Fibroblast of mammary gland (primary cell): ENCODE measurements around the gene OSBPL10.
"Not testable (repeated sequence)": the region's sequence is repeated elsewhere in the genome, so short reads cannot be mapped to it uniquely, and the experiment has no call there.

Source experiments
- DNase-seq: peaks from one replicate; pipeline ENCODE4 v3.0.0-alpha.2; 2010; ENCODE audit warnings: low read depth
- H3K4me3 ChIP-seq: 2 replicates; pipeline ENCODE4 v1.5.1; 2011; ENCODE audit warnings: low read depth, mild to moderate bottlenecking, low read length, moderate library complexity; ENCODE audit not compliant: control insufficient read depth
- TF ChIP-seq, protein P1 (sequence below): conservative IDR thresholded peaks from 2 replicates; pipeline ENCODE4 v1.5.1; 2011; ENCODE audit warnings: low read depth, low read length, inconsistent platforms; ENCODE audit not compliant: control insufficient read depth, insufficient read depth

The OSBPL10 gene

DNA sequence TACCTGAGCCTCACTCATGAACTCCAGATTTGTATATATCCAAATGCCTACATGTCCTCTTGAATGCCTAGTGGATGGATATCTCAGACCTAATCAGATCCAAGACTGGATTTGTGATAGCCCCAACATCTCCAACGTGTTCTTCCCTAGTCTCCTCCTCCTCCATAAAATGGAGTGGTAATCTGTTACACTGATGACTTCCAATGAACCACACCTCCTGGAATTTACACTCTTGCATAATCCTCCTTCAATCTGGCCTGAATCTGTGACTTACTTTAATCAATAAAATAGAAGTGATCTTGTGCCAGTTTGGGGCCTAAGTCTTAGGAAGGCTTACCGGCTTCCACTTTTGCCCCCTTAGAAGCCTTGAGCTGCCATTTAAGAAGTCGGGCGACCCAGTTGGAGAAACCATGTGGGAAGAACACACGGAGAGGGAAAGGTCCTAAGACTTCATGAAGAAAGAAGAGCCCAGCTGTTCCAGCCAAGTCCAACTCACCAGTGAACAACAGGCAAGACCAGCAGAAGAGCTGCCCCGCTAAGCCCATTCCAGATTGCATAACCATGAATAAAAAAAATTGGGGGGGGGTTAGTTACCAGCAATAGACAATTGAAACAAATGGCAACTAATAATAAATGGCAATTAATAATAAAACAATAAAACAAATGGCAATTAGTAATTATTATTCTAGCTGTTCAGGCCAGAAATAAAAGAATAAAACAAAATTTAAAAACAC lies 284.1 kb downstream of the OSBPL10 start:
- TF ChIP-seq, protein P1, sequence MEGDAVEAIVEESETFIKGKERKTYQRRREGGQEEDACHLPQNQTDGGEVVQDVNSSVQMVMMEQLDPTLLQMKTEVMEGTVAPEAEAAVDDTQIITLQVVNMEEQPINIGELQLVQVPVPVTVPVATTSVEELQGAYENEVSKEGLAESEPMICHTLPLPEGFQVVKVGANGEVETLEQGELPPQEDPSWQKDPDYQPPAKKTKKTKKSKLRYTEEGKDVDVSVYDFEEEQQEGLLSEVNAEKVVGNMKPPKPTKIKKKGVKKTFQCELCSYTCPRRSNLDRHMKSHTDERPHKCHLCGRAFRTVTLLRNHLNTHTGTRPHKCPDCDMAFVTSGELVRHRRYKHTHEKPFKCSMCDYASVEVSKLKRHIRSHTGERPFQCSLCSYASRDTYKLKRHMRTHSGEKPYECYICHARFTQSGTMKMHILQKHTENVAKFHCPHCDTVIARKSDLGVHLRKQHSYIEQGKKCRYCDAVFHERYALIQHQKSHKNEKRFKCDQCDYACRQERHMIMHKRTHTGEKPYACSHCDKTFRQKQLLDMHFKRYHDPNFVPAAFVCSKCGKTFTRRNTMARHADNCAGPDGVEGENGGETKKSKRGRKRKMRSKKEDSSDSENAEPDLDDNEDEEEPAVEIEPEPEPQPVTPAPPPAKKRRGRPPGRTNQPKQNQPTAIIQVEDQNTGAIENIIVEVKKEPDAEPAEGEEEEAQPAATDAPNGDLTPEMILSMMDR, result no peak
- DNase-seq, result no peak
- no peak overlapping the region for H3K4me3 ChIP-seq

DNA sequence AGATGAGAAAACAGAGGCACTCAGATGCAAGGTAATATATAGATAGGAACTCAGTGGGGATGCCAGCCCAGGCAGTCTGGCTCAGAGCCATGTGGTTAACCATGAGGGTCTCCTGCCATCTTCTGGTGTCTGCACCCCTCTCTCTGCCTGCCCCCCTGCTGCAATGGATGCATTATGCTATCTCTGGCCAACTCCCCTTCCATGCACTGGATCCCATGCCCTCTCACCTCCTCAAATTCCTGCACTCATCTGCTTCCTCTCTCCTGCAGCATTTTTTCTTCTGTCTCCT lies 285.1 kb downstream of the OSBPL10 start:
- TF ChIP-seq, protein P1, result no peak
- H3K4me3 ChIP-seq, result no peak overlapping the region
- no peak for DNase-seq

DNA sequence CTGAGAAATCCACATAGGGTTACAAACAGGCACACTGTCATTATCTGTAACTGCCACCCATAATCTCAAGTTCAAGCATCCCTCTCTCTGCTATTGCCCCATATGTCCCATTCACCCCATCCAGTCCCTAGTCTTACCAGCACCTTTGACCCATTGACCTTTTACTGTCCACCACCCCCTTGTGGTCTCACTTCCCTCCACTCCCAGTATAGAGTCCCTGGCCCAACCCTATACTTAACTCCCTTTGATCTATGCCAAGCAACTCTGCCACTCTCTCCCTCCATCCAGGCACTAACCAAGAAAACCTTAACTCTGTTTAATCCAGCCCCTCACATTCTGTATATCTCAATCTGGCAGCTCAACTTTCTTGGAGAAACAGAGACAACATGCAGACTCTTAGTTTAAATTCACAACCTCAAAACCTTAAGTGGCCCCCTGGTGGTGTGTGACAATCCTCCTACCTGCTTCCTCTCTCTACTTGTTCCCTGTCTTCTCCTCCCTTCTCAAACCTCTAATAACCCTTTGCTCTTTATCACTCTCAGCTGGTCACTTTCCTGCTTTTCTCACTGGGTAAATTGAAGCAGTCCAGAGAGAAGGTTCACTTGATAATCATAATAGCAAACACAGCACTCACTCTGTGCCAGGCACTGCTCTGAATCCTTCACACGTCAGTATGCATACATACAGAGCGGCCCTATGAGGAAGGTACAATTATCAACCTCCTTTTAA lies 285.6 kb downstream of the OSBPL10 start:
- TF ChIP-seq, protein P1, result peak; percentile 29
- H3K4me3 ChIP-seq, result no peak overlapping the region
- DNase-seq, result no peak

DNA sequence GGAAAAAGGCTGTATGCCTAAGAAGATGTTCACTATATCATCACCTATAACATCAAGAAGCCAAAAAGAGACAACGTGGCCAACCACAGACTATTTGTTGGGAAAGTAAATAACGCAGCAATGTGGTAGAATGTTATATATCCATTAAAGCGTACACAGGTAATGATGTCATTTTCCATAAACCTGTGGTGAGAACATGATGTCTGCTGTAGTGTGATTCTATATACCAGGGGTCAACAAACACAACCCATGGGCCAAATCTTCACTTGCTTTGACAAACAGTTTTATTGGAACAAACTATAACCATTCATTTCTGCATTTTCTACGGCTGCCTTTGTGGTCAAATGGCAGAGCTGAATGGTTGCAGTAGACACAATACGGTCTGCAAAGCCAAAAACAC lies 287.7 kb downstream of the OSBPL10 start:
- TF ChIP-seq, protein P1, result no peak
- no peak overlapping the region for H3K4me3 ChIP-seq
- no peak for DNase-seq

DNA sequence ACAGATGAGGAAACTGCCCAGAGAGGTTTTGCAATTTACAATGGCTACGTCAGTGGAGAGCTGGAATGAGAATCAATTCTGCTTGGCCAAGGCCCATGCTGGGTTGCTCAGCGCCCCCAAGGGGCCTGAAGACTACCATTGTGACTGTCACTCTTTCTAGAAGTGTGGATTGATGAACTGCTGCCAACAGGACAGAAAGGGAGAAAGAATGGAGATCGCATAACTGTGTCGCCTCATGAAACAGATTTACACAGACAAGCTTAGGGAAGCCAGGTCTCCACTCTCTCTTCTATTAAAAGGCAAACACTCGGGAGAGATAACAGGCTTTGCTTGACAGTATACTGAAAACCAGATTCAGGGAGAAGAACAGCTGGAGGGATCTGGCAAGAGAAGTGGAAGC lies 288.3 kb downstream of the OSBPL10 start:
- DNase-seq, result no peak
- no peak overlapping the region for H3K4me3 ChIP-seq
- TF ChIP-seq, protein P1, result no peak

DNA sequence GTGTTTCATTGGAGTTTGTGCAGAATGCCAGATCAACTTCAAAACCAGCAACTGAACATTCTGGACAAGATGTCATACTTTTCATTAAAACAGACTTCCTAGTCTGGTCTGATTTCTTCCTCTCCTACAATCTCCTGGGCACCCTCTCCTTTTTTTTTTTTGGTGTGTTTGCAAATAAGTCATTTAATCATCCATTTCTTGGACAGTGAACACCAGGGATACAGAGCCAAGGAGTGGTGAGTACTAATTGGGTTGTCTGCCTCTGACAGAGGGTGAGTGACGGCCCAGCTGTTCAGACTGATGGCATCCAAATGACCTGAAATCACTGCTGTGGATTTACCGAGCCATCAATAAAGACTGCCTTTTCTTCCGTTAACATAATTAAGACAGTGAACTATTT lies 290.3 kb downstream of the OSBPL10 start:
- TF ChIP-seq, protein P1, result no peak
- no peak overlapping the region for H3K4me3 ChIP-seq
- DNase-seq, result no peak

DNA sequence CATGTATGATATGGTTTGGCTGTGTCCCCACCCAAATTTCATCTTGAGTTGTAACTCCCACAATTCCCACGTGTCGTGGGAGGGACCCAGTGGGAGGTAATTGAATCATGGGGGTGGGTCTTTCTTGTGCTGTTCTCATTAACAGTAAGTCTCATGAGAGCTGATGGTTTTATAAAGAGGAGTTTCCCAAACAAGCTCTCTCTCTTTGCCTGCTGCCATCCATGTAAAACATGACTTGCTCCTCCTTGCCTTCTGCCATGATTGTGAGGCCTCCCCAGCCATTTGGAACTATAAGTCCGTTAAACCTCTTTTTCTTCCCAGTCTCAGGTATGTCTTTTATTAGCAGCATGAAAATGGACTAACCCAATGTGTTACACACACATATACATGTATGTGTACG lies 291.5 kb downstream of the OSBPL10 start:
- H3K4me3 ChIP-seq, result not testable (repeated sequence)

More for the DNA sequence above, 291.5 kb downstream of the OSBPL10 start:
- DNase-seq, result not testable (repeated sequence)
